Upper lobe of left lung (tissue), 6 donors: ENCODE data around the gene FRYL. TPM values are rescaled to one million over a fixed set of nuclear protein-coding genes. Genes with fewer than 3 reads are reported as not detected.
"Not testable (repeated sequence)": the region's sequence is repeated elsewhere in the genome, so short reads cannot be mapped to it uniquely, and the experiment has no call there.

ENCODE experiments used
- ATAC-seq, 2 donors: fragments of 200-7000 bp; cut with Tn5 transposase; one replicate each; pipeline ENCODE4 v1.9.1; 2022; ENCODE audit warnings: mild to moderate bottlenecking in 2 of 2, moderate library complexity in 2 of 2; ENCODE audit not compliant: low FRiP score in 2 of 2
- DNase-seq, 2 donors: peaks; one replicate each; pipeline ENCODE4 v3.0.0-alpha.2; 2019 to 2020
- H3K27ac ChIP-seq, 4 donors: fragments of 200-600 bp; sonication (generic); one replicate each; pipeline ENCODE4 v1.5.1; 2016 to 2019
- H3K27me3 ChIP-seq, 4 donors: fragments of 200-600 bp; sonication (generic); one replicate each; pipeline ENCODE4 v1.5.1; 2017 to 2019
- H3K36me3 ChIP-seq, 4 donors: fragments of 200-600 bp; sonication (generic); one replicate each; pipeline ENCODE4 v1.5.1; 2016 to 2019
- H3K4me1 ChIP-seq, 4 donors: fragments of 200-600 bp; sonication (generic); one replicate each; pipeline ENCODE4 v1.5.1; 2018 to 2019
- H3K4me3 ChIP-seq, 4 donors: fragments of 200-600 bp; sonication (generic); one replicate each; pipeline ENCODE4 v1.5.1; 2017 to 2019; ENCODE audit warnings: mild to moderate bottlenecking in 2 of 4, moderate library complexity in 1 of 4
- H3K9me3 ChIP-seq, 4 donors: fragments of 200-600 bp; sonication (generic); one replicate each; pipeline ENCODE4 v1.5.1; 2018 to 2019
- EP300 ChIP-seq, 4 donors: sonication (generic); formaldehyde crosslinking; IDR thresholded peaks; one replicate each; pipeline ENCODE4 v1.5.1; 2017; ENCODE audit warnings: antibody characterized with exemption in 4 of 4, control low read depth in 2 of 4
- POLR2A ChIP-seq, 4 donors: fragments of 450-650 bp; IDR thresholded peaks; one replicate each; pipeline ENCODE4 v1.5.1; 2016 to 2017; ENCODE audit warnings: antibody characterized with exemption in 4 of 4, mild to moderate bottlenecking in 2 of 4
- POLR2AphosphoS5 ChIP-seq, 2 donors: sonication (generic); formaldehyde crosslinking; IDR thresholded peaks; one replicate each; pipeline ENCODE4 v1.5.1; 2017; ENCODE audit warnings: antibody characterized with exemption in 2 of 2
- WGBS, 2 donors: methylation state at CpG; one replicate each; pipeline ENCODE4 v1.1.5; 2017 to 2018; 5-methylcytosine and 5-hydroxymethylcytosine counted together
- total RNA-seq, 6 donors: library from RNA; depleted of rRNA in 4 of 6; stranded (reverse); fragments of >200 nt in 4 of 6; gene quantifications; one replicate each; pipeline versions ENCODE4 v1.1.0 to v1.2.1, GENCODE V29; 2016 to 2021
- TF ChIP-seq, protein P1 (sequence below), 6 experiments: fragments of 450-650 bp in 4 of 6; fragments of 200-600 bp in 2 of 6; sonication (generic) in 2 of 6; IDR thresholded peaks; one replicate each; pipeline ENCODE4 v1.5.1; 2016 to 2019; ENCODE audit warnings: antibody characterized with exemption in 6 of 6
- donor health status: DM: no; HTN: no; CAD: no; lungs with moderate emphysema.
- donor health status: DM: no; HTN: yes; CAD: no; lungs with severe emphysema.

The FRYL gene
- total RNA-seq, 6 donors from 2014 or later, result 48.6 to 96.9 (median 69.2) TPM

DNA sequence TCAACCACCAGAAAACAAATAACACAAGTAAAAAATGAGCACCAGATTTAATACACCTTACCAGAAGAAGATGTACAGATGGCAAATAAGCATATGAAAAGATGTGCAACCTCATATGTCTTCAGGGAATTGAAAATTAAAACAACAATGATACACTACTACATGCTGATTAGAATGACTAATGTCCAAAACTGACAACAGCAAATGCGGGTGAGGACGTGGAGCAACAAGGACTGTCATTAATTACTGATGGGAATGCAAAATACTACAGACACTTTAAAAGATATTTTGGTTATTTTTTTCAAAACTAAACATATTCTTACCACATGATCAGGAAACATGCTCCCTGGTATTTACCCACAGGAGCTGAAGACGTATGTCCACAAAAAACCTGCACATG lies 140.3 kb downstream of the FRYL start:
- Histone ChIP-seq H3K36me3 (no peaks in the 10 kb centered on the region), H3K4me1 (peaks cover 10 to 49% (median 30%) of the 10 kb centered on the region in 4 donors), H3K4me3 (no peak overlapping the region), H3K27me3 (no peaks in the 10 kb centered on the region), H3K9me3 (no peaks in the 10 kb centered on the region), H3K27ac (peak overlapping the region in 1 of 4 donors; percentile 38)
- DNase-seq (no peak), ATAC-seq (no peak)
- 67 to 79% methylated on average over 3 of the region's 3 CpGs for WGBS, 2 donors
- TF ChIP-seq POLR2A (IDR thresholded peaks at IDR 0.05) (no peak), EP300 (IDR thresholded peaks at IDR 0.05) (no peak), POLR2AphosphoS5 (IDR thresholded peaks at IDR 0.05) (no peak)
- TF ChIP-seq, protein P1, sequence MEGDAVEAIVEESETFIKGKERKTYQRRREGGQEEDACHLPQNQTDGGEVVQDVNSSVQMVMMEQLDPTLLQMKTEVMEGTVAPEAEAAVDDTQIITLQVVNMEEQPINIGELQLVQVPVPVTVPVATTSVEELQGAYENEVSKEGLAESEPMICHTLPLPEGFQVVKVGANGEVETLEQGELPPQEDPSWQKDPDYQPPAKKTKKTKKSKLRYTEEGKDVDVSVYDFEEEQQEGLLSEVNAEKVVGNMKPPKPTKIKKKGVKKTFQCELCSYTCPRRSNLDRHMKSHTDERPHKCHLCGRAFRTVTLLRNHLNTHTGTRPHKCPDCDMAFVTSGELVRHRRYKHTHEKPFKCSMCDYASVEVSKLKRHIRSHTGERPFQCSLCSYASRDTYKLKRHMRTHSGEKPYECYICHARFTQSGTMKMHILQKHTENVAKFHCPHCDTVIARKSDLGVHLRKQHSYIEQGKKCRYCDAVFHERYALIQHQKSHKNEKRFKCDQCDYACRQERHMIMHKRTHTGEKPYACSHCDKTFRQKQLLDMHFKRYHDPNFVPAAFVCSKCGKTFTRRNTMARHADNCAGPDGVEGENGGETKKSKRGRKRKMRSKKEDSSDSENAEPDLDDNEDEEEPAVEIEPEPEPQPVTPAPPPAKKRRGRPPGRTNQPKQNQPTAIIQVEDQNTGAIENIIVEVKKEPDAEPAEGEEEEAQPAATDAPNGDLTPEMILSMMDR (IDR thresholded peaks at IDR 0.05), result no peak

DNA sequence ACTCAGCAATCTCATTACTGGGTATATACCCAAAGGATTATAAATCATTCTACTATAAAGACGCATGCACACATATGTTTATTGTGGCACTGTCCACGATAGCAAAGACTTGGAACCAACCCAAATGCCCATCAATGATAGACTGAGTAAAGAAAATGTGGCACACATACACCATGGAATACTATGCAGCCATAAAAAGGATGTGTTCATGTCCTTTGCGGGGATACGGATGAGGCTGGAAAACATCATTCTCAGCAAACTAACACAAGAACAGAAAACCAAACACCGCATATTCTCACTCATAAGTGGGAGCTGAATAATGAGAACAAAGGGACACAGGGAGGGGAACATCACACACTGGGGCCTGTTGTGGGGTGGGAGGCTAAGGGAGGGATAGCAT lies 141.5 kb downstream of the FRYL start:
- H3K36me3 ChIP-seq, H3K9me3 ChIP-seq, H3K4me3 ChIP-seq, H3K27ac ChIP-seq, DNase-seq, H3K27me3 ChIP-seq, ATAC-seq: not testable (repeated sequence)
- 86 to 94% methylated on average over 5 of the region's 5 CpGs for WGBS, 2 donors
- H3K4me1 ChIP-seq, result peaks cover 10 to 52% (median 33%) of the 10 kb centered on the region in 4 donors

DNA sequence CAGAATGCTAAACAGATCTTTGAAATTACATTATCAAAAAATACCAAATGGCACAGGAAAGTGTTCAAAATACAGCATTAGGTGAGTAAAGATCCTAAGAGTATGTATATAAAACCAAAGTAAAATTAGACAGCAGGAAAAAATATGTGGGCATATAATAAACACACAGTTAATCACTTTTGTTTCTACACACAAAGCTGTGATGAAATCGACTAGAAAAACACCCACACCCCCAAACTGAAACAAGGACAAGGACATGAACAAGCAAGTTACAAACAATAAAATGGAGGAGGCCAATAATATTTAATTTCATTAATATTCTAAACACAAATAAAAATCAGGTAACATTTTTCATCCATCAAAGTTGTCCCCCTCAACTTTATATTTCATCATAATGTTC lies 143.2 kb downstream of the FRYL start:
- peaks cover 6 to 40% (median 25%) of the 10 kb centered on the region in 4 donors for H3K4me1 ChIP-seq
- no peak for DNase-seq

DNA sequence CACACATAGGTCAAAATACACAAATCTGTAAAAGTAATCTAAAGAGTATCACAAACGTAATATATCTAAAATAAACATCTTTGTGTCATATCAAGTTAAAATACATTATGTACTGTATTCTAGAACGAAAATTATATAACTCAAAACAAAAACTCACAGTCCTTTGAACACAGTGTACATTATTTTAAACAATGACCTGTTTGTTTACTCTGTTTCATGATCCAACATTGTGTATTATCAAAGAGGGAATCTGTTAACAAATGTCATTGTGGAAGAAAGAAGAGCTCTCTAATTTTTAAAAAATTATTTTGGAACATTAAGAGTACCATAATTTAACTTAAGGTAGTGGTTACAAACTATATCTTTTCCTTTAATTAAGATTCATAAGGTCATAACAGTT lies 144.1 kb downstream of the FRYL start:
- ATAC-seq, result no peak
- Histone ChIP-seq H3K27ac (no peak overlapping the region), H3K36me3 (no peaks in the 10 kb centered on the region), H3K27me3 (no peaks in the 10 kb centered on the region), H3K4me1 (peaks cover 6 to 31% (median 22%) of the 10 kb centered on the region in 4 donors), H3K4me3 (no peak overlapping the region), H3K9me3 (no peaks in the 10 kb centered on the region)
- no peak for DNase-seq
- TF ChIP-seq POLR2A (IDR thresholded peaks at IDR 0.05) (no peak), POLR2AphosphoS5 (IDR thresholded peaks at IDR 0.05) (no peak), EP300 (IDR thresholded peaks at IDR 0.05) (no peak)
- TF ChIP-seq, protein P1 (IDR thresholded peaks at IDR 0.05), result no peak
- WGBS, 2 donors, result 23 to 24% methylated on average over 2 of the region's 2 CpGs

More for the DNA sequence above, 143.2 kb downstream of the FRYL start:
- Histone ChIP-seq H3K9me3 (no peaks in the 10 kb centered on the region), H3K27me3 (no peaks in the 10 kb centered on the region), H3K4me3 (no peak overlapping the region), H3K36me3 (no peaks in the 10 kb centered on the region), H3K27ac (peak overlapping the region in 2 of 4 donors; percentile 23 to 28)
- TF ChIP-seq POLR2A (IDR thresholded peaks at IDR 0.05), result no peak
- no peak for TF ChIP-seq POLR2AphosphoS5 (IDR thresholded peaks at IDR 0.05)
- no peak for TF ChIP-seq EP300 (IDR thresholded peaks at IDR 0.05)
- TF ChIP-seq, protein P1 (IDR thresholded peaks at IDR 0.05), result no peak
- WGBS, 2 donors, result 50 to 66% methylated on average over 1 of the region's 1 CpG
- ATAC-seq, result no peak

DNA sequence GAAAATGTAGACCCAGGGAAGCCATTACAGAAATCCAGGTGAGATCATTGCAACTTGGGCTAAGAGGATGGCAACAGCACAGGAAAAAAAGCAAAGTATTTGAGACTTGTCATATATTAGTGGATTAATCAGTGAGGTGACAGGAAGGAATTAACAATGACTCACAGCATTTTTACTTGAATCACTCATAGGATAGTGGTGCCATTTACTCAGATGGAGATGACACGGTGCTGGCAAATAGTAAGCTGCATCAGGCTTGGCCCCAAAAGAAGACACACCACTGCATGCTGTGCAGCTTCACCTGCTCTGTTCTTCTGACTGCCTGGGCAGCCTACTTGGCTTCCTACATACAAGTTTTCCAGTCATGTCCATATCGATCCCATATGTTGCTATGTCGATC lies 144.8 kb downstream of the FRYL start:
- ATAC-seq (no peak), DNase-seq (no peak)
- Histone ChIP-seq H3K4me1 (peaks cover 6 to 24% (median 18%) of the 10 kb centered on the region in 4 donors), H3K9me3 (no peaks in the 10 kb centered on the region), H3K27me3 (no peaks in the 10 kb centered on the region), H3K27ac (peak overlapping the region in 2 of 4 donors; percentile 8 to 41), H3K36me3 (no peaks in the 10 kb centered on the region), H3K4me3 (no peak overlapping the region)
- TF ChIP-seq, protein P1 (IDR thresholded peaks at IDR 0.05), result no peak
- TF ChIP-seq EP300 (IDR thresholded peaks at IDR 0.05) (no peak), POLR2A (IDR thresholded peaks at IDR 0.05) (no peak), POLR2AphosphoS5 (IDR thresholded peaks at IDR 0.05) (no peak)
- 65 to 74% methylated on average over 3 of the region's 3 CpGs for WGBS, 2 donors
